Measurements from ENCODE around the gene ABCC8.

DNA sequence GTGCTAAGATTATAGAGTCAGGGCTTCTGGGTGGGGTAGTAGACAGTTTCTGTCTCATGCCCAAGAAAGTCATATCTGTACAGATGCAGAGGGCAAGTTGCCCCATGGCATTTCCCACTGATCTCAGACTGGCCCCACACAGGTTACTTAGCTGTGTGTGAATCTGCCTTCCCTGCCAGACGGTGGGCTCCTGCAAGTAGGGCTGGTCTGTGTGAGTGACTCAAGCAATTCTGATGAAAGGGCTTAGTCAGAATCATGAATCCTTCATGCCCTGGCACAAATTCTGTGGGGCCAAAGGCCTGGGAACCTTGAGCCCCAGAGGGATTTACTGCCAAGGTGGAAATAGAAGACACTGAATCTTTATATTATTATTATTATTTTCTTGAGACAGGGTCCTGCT is 37.2 kb upstream of the ABCC8 start:
- TF ChIP-seq U2AF2 (optimal IDR thresholded peaks at IDR 0.05; ENCODE audit: low read depth, low read length), result no peak
- no peak for TF ChIP-seq NUFIP1 (IDR thresholded peaks at IDR 0.05; ENCODE audit: partially characterized antibody)
- no peak for TF ChIP-seq HMGN3 (IDR thresholded peaks at IDR 0.05; ENCODE audit: borderline replicate concordance, extremely low read depth, insufficient read length, low read depth, low read length)
- no peak for TF ChIP-seq RAD21 (CRISPR knock-in tag; conservative IDR thresholded peaks at IDR 0.05 in 1 of 2, IDR thresholded peaks at IDR 0.05 in 1 of 2)
- no peak for TF ChIP-seq ZSCAN29 (IDR thresholded peaks at IDR 0.05)
- no peak for TF ChIP-seq CAMTA2 (CRISPR knock-in tag; conservative IDR thresholded peaks at IDR 0.05)
- TF ChIP-seq KDM5B (IDR thresholded peaks at IDR 0.05; ENCODE audit: insufficient replicate concordance, low read depth, low read length), result no peak
- no peak for TF ChIP-seq NFXL1 (CRISPR knock-in tag; IDR thresholded peaks at IDR 0.05)
- no peak for TF ChIP-seq ZNF75A (CRISPR knock-in tag; IDR thresholded peaks at IDR 0.05)
- no peak for TF ChIP-seq SMARCE1 (IDR thresholded peaks at IDR 0.05)
